ENCODE results near the gene SMYD3. TPM values are rescaled to one million over a fixed set of nuclear protein-coding genes. Genes with fewer than 3 reads are reported as not detected.

The SMYD3 gene
- total RNA-seq, 1 experiment from 2014 or later: 17.4 TPM

DNA sequence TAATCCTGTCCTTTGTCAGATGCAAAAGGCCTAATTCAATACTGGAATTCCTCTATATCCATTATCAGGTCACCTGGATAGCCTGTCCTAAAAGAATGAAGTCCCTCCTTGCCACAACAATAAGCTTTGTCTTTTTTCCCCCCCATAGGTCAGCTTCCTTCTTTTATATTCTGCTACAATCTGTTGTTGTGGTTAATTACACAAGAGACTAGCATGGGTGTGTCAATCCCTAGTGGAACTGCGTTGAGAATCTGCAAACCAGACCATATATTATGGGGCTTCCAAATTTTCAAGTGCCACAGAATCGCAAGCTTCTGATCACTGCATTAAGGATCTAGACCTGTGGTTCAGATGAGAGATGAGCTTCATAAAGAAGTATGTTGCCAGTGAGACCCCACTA lies 349.6 kb downstream of the SMYD3 start:
- DNase-seq (ENCODE audit: low read depth, low spot score) (no peak), ATAC-seq (no peak)
- Histone ChIP-seq H3K27me3 (ENCODE audit: control insufficient read depth, insufficient read depth, low read length) (no peaks in the 10 kb centered on the region), H3K9me3 (ENCODE audit: control insufficient read depth, insufficient read depth, low read depth, low read length) (no peaks in the 10 kb centered on the region), H3K4me1 (ENCODE audit: control insufficient read depth, insufficient read depth, low read length) (no peaks in the 10 kb centered on the region), H3K36me3 (ENCODE audit: control insufficient read depth, insufficient read depth, low read length) (no peaks in the 10 kb centered on the region), H3K4me3 (ENCODE audit: low read depth in 2 of 2, low read length in 2 of 2) (no peak overlapping the region), H3K27ac (ENCODE audit: low read length) (no peak overlapping the region)
- BruUV-seq (replicated peaks): no TSS peak
- TF ChIP-seq POLR2AphosphoS5 (IDR thresholded peaks at IDR 0.05; ENCODE audit: low read depth, low read length): no peak
- TF ChIP-seq, protein P1, sequence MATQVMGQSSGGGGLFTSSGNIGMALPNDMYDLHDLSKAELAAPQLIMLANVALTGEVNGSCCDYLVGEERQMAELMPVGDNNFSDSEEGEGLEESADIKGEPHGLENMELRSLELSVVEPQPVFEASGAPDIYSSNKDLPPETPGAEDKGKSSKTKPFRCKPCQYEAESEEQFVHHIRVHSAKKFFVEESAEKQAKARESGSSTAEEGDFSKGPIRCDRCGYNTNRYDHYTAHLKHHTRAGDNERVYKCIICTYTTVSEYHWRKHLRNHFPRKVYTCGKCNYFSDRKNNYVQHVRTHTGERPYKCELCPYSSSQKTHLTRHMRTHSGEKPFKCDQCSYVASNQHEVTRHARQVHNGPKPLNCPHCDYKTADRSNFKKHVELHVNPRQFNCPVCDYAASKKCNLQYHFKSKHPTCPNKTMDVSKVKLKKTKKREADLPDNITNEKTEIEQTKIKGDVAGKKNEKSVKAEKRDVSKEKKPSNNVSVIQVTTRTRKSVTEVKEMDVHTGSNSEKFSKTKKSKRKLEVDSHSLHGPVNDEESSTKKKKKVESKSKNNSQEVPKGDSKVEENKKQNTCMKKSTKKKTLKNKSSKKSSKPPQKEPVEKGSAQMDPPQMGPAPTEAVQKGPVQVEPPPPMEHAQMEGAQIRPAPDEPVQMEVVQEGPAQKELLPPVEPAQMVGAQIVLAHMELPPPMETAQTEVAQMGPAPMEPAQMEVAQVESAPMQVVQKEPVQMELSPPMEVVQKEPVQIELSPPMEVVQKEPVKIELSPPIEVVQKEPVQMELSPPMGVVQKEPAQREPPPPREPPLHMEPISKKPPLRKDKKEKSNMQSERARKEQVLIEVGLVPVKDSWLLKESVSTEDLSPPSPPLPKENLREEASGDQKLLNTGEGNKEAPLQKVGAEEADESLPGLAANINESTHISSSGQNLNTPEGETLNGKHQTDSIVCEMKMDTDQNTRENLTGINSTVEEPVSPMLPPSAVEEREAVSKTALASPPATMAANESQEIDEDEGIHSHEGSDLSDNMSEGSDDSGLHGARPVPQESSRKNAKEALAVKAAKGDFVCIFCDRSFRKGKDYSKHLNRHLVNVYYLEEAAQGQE (IDR thresholded peaks at IDR 0.05; ENCODE audit: insufficient read depth in 1 of 2, low read depth in 2 of 2, low read length in 1 of 2): no peak
- TF ChIP-seq SIN3A (IDR thresholded peaks at IDR 0.05; ENCODE audit: borderline replicate concordance, insufficient read depth, low read depth, low read length): no peak
- no peak for TF ChIP-seq TCF7L2 (IDR thresholded peaks at IDR 0.05; ENCODE audit: low read depth, low read length)
- TF ChIP-seq, protein P2, sequence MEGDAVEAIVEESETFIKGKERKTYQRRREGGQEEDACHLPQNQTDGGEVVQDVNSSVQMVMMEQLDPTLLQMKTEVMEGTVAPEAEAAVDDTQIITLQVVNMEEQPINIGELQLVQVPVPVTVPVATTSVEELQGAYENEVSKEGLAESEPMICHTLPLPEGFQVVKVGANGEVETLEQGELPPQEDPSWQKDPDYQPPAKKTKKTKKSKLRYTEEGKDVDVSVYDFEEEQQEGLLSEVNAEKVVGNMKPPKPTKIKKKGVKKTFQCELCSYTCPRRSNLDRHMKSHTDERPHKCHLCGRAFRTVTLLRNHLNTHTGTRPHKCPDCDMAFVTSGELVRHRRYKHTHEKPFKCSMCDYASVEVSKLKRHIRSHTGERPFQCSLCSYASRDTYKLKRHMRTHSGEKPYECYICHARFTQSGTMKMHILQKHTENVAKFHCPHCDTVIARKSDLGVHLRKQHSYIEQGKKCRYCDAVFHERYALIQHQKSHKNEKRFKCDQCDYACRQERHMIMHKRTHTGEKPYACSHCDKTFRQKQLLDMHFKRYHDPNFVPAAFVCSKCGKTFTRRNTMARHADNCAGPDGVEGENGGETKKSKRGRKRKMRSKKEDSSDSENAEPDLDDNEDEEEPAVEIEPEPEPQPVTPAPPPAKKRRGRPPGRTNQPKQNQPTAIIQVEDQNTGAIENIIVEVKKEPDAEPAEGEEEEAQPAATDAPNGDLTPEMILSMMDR (IDR thresholded peaks at IDR 0.05): no peak
- CTCF ChIA-PET: no interaction called here
- POLR2A ChIA-PET: no interaction called here
- intact Hi-C loops (cut with micrococcal nuclease; ENCODE audit: unreplicated experiment) (no loop called here), in situ Hi-C loops (cut with HindIII; ENCODE audit: low pct_unique_long_range_greater_than_20kb, low sequenced_read_pairs) (no loop called here)

DNA sequence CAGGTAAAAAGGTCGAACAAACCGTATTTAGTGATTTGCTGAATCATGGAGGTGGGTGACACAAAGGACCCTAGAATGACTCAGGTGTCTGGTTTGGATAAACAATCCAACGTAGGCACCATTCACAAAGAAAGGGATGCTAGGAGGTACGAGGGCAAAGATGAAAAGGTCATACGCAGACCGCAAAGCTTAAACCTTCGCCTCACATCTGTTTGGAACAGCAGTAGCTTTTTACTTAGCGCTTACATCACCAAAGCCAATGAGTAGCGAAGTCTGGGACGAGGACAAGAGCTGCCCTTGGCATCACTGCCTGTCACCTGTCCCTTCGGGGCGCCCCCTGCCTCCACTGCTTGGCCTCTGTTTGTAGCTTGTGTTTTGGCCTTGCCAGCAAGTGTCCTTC lies 350.2 kb downstream of the SMYD3 start:
- Histone ChIP-seq H3K27ac (ENCODE audit: low read length) (no peak overlapping the region), H3K4me1 (ENCODE audit: control insufficient read depth, insufficient read depth, low read length) (no peaks in the 10 kb centered on the region), H3K36me3 (ENCODE audit: control insufficient read depth, insufficient read depth, low read length) (no peaks in the 10 kb centered on the region), H3K4me3 (ENCODE audit: low read depth in 2 of 2, low read length in 2 of 2) (no peak overlapping the region), H3K9me3 (ENCODE audit: control insufficient read depth, insufficient read depth, low read depth, low read length) (no peaks in the 10 kb centered on the region), H3K27me3 (ENCODE audit: control insufficient read depth, insufficient read depth, low read length) (no peaks in the 10 kb centered on the region)
- POLR2A ChIA-PET: no interaction called here
- TF ChIP-seq POLR2AphosphoS5 (IDR thresholded peaks at IDR 0.05; ENCODE audit: low read depth, low read length) (no peak), SIN3A (IDR thresholded peaks at IDR 0.05; ENCODE audit: borderline replicate concordance, insufficient read depth, low read depth, low read length) (no peak), TCF7L2 (IDR thresholded peaks at IDR 0.05; ENCODE audit: low read depth, low read length) (no peak)
- TF ChIP-seq, protein P2 (IDR thresholded peaks at IDR 0.05): no peak
- TF ChIP-seq, protein P1 (IDR thresholded peaks at IDR 0.05; ENCODE audit: insufficient read depth in 1 of 2, low read depth in 2 of 2, low read length in 1 of 2): no peak
- in situ Hi-C loops (cut with HindIII; ENCODE audit: low pct_unique_long_range_greater_than_20kb, low sequenced_read_pairs) (no loop called here), intact Hi-C loops (cut with micrococcal nuclease; ENCODE audit: unreplicated experiment) (no loop called here)
- CTCF ChIA-PET: no interaction called here
- no peak for DNase-seq (ENCODE audit: low read depth, low spot score)
- BruUV-seq (replicated peaks): no TSS peak
- ATAC-seq: no peak

Measured in Panc1 (cell line).